Posterior vena cava (tissue), 2 donors: ENCODE data around the gene C11orf58. TPM values are rescaled to one million over a fixed set of nuclear protein-coding genes. Genes with fewer than 3 reads are reported as not detected.

Experiments
- DNase-seq: peaks from one replicate; pipeline ENCODE4 v3.0.0-alpha.2; 2020; ENCODE audit warnings: low spot score
- intact Hi-C, 2 donors: fragments of 100-400 bp; cut with DNase I; formaldehyde crosslinking; loops; one replicate each; pipeline versions ENCODE4 v1.14.1 to v1.14.2; 2022 to 2023
- total RNA-seq, 2 donors: library from RNA; stranded (reverse); fragmentation: NEBNext Ultra II Directional; extraction: Animal tissue kit (Norgen Biotek cat#: 25700); gene quantifications; one replicate each; pipeline ENCODE4 v1.2.1, GENCODE V29; 2021
- donor health status: DM: yes; HTN: yes; CAD: no.
- donor health status: DM: yes; HTN: yes; CAD: no.

Gene C11orf58
- total RNA-seq, 2 donors from 2014 or later: 100 to 101 TPM

DNA sequence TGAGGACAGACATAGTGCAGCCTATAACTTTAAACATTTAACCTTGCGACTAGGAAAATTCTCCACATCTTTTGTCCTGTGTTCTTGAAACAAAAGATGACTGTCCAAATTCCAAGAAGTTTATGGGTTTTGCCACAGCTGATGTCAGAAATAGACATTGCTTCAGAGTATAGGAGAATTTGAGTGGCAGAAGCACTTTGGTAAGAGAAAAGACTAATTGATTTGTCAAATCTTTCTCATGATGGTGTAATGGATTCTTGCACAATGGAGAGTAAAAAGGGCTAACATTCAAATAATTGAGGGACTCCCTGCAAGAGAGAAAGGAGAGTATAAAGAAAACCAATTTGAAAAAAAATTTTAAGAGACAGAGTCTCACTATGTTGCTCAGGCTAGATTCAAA lies 25.3 kb downstream of the C11orf58 start:
- intact Hi-C loops: no loop called here
- DNase-seq: no peak

DNA sequence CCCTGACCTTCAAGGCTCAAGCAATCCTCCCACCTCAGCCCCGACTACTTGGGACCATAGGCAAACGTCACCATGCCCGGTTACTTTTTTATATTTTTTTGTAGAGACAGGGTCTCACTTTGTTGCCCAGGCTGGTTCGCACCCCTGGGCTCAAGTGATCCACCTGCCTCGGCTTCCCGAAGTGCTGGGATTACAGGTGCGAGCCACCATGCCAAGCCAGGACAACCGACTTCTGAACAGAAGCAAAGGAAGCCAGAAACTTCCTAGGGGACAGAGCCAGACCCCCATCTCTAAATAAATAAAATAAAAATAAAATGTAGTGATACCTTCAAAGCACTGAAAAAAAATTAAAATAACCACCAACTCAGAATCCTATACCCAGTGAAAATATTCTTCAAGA lies 26.4 kb downstream of the C11orf58 start:
- intact Hi-C loops: no loop called here
- peak; percentile 22 for DNase-seq

- peak; percentile 40 for DNase-seq
- intact Hi-C loops: no loop called here
These were observed 28.7 kb downstream of the C11orf58 start for GRCh38 chr11:16767137-16767536.

- DNase-seq: peak; percentile 35
These were observed 29.5 kb downstream of the C11orf58 start for GRCh38 chr11:16767957-16768356.

DNA sequence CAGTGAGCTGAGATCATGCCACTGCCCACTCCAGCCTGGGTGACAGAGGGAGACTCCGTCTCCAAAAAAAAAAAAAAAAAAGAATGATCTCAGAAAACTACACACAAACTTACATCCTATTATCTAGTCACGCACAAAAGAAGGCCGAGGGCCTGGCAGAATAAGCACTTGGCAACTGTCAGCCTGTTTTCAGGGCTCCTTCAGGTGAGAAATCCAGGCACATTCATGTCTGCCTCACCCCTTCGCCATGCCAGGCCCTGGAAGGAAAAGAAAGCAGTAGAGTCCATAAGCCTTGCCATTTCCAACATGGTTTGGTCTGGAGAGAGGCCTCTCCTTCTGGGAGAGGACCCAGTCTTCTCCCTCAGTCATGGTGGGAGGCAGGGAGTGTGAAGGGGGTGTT lies 30.9 kb downstream of the C11orf58 start:
- intact Hi-C loops: no loop called here
- peak; percentile 62 for DNase-seq

More at GRCh38 chr11:16767957-16768356, 29.5 kb downstream of the C11orf58 start:
- intact Hi-C loops: no loop called here

GRCh38 chr11:16770016-16770415 lies 31.6 kb downstream of the C11orf58 start:
- intact Hi-C loops: no loop called here
- peak; percentile 68 for DNase-seq

DNA sequence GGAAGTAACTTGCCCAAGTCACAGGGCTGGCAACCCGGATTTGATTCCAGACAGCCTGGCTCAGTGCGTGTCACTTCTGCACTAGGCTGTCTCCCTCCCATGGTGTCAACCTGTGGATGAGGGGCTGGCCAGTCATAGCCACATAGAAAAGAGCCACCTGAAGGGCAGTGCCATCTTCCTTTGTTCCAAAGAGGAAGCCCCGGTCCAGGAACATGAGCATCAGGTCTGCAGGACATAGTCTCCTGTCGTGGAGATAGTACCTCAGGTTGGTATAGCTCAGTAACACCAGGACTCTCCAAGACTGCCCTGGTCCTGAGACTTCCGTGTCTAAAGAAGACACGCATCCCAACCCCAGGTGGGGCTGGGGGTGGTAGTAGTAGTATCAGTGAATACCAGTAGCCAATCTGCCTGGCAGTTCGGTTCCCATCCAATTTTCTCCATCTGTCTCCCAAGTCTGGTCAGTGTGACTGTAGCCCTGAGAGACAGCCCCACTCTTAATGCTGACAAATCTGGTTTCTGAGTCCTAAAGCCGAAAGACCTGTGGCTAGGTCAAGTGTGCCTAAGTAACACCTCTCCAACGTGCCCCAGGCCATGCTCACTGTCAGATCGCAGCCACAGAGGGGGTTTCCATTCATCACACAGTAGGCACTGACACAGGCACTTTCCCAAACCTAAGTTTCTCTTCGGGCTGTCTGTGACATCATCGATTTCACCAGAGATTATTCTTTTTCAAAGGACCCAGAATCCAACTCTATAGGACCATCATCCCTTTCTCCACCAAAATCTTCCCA lies 33.1 kb downstream of the C11orf58 start:
- intact Hi-C loops: no loop called here
- DNase-seq: peak; percentile 54

DNA sequence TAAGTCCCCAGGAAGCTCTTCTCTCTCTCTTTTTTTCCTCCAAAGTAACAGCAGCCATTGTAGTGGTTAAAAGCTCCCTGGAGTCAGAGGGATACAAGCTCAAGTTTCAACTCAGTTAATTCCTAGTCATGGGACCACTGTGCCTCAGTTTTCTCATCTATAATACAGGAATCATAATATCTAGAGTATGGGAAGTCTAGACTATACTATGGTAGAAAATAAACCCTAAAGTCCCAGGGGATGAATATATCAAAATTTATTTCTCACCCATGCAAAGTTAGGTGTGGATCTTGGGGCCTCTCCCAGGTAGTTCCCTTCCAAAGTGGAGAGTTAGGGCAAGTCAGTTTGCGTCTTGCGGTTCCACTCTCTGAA lies 33.7 kb downstream of the C11orf58 start:
- no peak for DNase-seq
- intact Hi-C loops: no loop called here

DNA sequence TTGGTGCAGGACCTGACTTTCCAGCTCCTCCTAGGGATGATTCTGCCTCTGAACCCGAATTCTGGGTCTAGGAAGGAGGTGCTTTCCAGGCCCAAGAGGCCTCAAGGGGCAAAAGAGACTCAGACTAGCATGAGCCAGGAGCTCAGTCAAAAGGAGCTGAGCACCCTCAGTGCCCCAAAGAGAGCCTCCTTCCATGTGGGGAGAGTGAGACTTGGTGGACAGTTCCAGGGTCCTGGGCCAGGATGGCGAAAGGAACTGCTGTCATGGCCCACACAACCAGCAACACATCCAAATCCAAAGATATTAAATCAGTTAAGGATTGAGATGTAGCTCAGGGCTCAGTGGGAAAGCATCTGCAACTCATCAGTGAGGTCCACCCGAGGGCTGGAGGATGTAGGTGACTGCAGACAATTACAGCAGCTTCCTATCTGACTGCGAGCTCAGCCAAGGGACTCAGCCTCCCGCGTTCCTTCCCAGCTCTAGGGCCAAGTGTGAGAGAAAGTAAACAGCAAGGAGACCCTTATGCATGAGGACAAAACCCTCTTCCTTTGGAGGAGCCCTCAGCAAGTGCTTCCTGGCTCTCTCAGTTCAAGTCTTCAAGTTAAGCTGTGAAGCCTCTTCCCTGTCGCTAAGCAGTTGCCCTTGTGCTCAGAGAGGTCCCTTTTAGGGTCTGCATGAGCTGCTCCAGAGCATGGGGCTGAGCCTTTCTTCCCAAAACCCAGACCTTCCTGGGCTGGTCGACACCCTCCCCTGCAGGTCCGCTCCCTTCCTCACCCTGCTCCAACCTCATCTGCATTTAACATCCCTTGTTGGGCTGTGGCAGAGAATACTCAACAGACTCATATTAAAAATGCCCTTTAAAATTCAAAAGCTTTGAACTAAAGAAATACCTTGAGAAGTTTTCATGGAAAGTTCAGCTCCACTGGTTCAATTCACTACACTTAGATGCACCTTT lies 35.8 kb downstream of the C11orf58 start:
- intact Hi-C loops: no loop called here

GRCh38 chr11:16774936-16775613 lies 36.6 kb downstream of the C11orf58 start:
- DNase-seq: peak; percentile 17

More for the DNA sequence above, 35.8 kb downstream of the C11orf58 start:
- DNase-seq: peak; percentile 31

GRCh38 chr11:16775614-16776283 lies 37.3 kb downstream of the C11orf58 start:
- intact Hi-C loops: no loop called here
- peak; percentile 44 for DNase-seq

More at GRCh38 chr11:16774936-16775613, 36.6 kb downstream of the C11orf58 start:
- intact Hi-C loops: no loop called here

GRCh38 chr11:16776711-16777612 lies 38.5 kb downstream of the C11orf58 start:
- peak; percentile 67 for DNase-seq
- intact Hi-C loops: no loop called here

DNA sequence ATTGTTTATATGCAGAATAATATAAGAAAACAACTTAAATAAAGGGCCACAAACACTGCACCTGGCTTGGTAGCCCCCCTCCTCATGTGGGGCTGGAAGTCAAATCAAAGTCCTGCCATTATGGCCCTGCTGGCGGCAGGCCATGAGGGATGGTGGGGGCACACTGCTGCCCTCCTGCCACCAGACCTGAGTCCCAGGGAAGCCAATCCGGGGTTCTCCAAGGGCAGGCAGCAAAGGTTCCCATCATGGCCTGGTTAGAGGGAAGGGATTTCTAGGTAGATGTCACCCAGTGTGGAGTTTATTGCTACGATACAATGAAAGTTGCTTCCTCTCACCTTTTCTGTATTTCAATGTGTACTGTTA lies 39.1 kb downstream of the C11orf58 start:
- intact Hi-C loops: no loop called here
- DNase-seq: peak; percentile 34

- intact Hi-C loops: no loop called here
- peak; percentile 52 for DNase-seq
These were observed 39.8 kb downstream of the C11orf58 start for GRCh38 chr11:16778286-16778685.

GRCh38 chr11:16778876-16779275 lies 40.4 kb downstream of the C11orf58 start:
- peak; percentile 57 for DNase-seq
- intact Hi-C loops: no loop called here

DNA sequence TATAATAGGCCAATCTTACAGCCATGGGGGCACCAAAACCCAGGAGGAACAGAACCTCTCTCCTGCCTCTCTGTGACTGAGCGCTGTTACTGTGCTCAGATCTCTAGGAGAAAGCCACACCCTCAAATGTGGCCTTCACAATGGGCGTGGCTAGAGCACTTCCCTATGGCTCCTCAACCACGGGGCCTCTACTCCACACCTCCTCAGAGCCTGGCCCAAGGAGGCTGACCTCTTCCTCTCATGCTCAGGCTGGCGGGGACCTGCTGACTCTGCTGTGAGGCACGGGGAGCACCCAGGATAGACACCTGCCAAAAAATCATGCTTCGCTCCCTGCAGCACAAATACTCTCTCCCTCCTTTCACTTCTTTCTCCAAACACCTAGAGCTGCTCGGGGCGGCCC lies 41.0 kb downstream of the C11orf58 start:
- peak; percentile 78 for DNase-seq
- intact Hi-C loops: no loop called here

- DNase-seq: peak; percentile 55
- intact Hi-C loops: no loop called here
These were observed 41.7 kb downstream of the C11orf58 start for GRCh38 chr11:16780146-16780545.
